Astrocyte of the cerebellum (primary cell): ENCODE measurements around the gene SRSF10.
A peak's percentile ranks its signal among the peaks of the same experiment; 100 is the strongest.

ENCODE experiments used
- DNase-seq: peaks from one replicate; pipeline ENCODE4 v3.0.0-alpha.2; 2011; ENCODE audit warnings: low read depth
- H3K4me3 ChIP-seq: 2 replicates; pipeline ENCODE4 v1.5.1; 2011; ENCODE audit warnings: mild to moderate bottlenecking, low read depth, low read length, moderate library complexity
- CTCF ChIP-seq: IDR thresholded peaks from 2 replicates; pipeline ENCODE4 v1.5.1; 2012; ENCODE audit warnings: low read length, low read depth, moderate library complexity, mild to moderate bottlenecking; ENCODE audit errors: missing control alignments
- in situ Hi-C: cut with HindIII; loops from 2 replicates; pipeline ENCODE4 v1.10.0; 2017; ENCODE audit warnings: low sequenced_read_pairs

The SRSF10 gene

GRCh38 chr1:23979387-23979880 is 693 bp downstream of the SRSF10 start:
- TF ChIP-seq CTCF = no peak
- in situ Hi-C loops = no loop called here
- peak overlapping the region; percentile 94 for H3K4me3 ChIP-seq
- DNase-seq = no peak

- in situ Hi-C loops = no loop called here
- no peak for DNase-seq
- TF ChIP-seq CTCF = no peak
- H3K4me3 ChIP-seq = peak overlapping the region; percentile 94
Observed at GRCh38 chr1:23978805-23979204, 1.3 kb downstream of the SRSF10 start.

GRCh38 chr1:23977854-23978191 is 2.3 kb downstream of the SRSF10 start:
- peak overlapping the region; percentile 9 for H3K4me3 ChIP-seq
- DNase-seq = no peak
- in situ Hi-C loops = no loop called here
- TF ChIP-seq CTCF = no peak

GRCh38 chr1:23977187-23977853 is 2.8 kb downstream of the SRSF10 start:
- in situ Hi-C loops = no loop called here
- TF ChIP-seq CTCF = no peak
- DNase-seq = no peak
- H3K4me3 ChIP-seq = no peak overlapping the region

GRCh38 chr1:23967871-23968270 is 12.3 kb downstream of the SRSF10 start:
- in situ Hi-C loops = loop anchor here (10.0 kb wide), 2 partner anchors 57 to 117 kb away; no protein-coding TSS in a partner anchor
- H3K4me3 ChIP-seq = no peak overlapping the region
- no peak for DNase-seq
- TF ChIP-seq CTCF = no peak

GRCh38 chr1:23966973-23967493 is 13.1 kb downstream of the SRSF10 start:
- in situ Hi-C loops = loop anchor here (10.0 kb wide), 2 partner anchors 58 to 118 kb away; no protein-coding TSS in a partner anchor
- DNase-seq = no peak
- no peak overlapping the region for H3K4me3 ChIP-seq
- TF ChIP-seq CTCF = no peak
